Neural cell (in vitro differentiated cells): Measurements from ENCODE around the gene ALDH3B2. TPM values are rescaled to one million over a fixed set of nuclear protein-coding genes. Genes with fewer than 3 reads are reported as not detected.
A peak's percentile ranks its signal among the peaks of the same experiment; 100 is the strongest.
"Not testable (repeated sequence)": the region's sequence is repeated elsewhere in the genome, so short reads cannot be mapped to it uniquely, and the experiment has no call there.

Experiments
- H2AFZ ChIP-seq: fragments of 200-600, 300-800 bp; sonication (generic), shearing (Covaris generic); 2 replicates; pipeline ENCODE4 v1.6.0; 2014; ENCODE audit warnings: low read depth, mild to moderate bottlenecking, antibody characterized with exemption, low read length, moderate library complexity
- H3F3A ChIP-seq: fragments of 200-600 bp; shearing (Covaris generic); 2 replicates; pipeline ENCODE4 v1.6.1; 2016; ENCODE audit warnings: mild to moderate bottlenecking, moderate library complexity, mixed read lengths, antibody characterized with exemption, low read length; ENCODE audit not compliant: insufficient read depth, poor library complexity, severe bottlenecking
- H3K27ac ChIP-seq: fragments of 200-600, 300-800 bp; sonication (generic), shearing (Covaris generic); 2 replicates; pipeline ENCODE4 v1.5.1; 2014; ENCODE audit warnings: mild to moderate bottlenecking, low read length, moderate library complexity
- H3K27me3 ChIP-seq: fragments of 300-800, 200-600 bp; sonication (generic), shearing (Covaris generic); 2 replicates; pipeline ENCODE4 v1.6.0; 2014; ENCODE audit warnings: mild to moderate bottlenecking, low read depth, low read length, moderate library complexity; ENCODE audit not compliant: insufficient read depth
- H3K36me3 ChIP-seq: fragments of 300-800, 200-600 bp; sonication (generic), shearing (Covaris generic); 2 replicates; pipeline ENCODE4 v1.5.1; 2014; ENCODE audit warnings: mild to moderate bottlenecking, antibody characterized with exemption, low read length, moderate library complexity; ENCODE audit not compliant: insufficient read depth
- H3K4me2 ChIP-seq: fragments of 300-800, 200-600 bp; sonication (generic), shearing (Covaris generic); 2 replicates; pipeline ENCODE4 v1.6.0; 2014; ENCODE audit warnings: mild to moderate bottlenecking, low read length
- H3K4me3 ChIP-seq: fragments of 300-800, 200-600 bp; sonication (generic), shearing (Covaris generic); 2 replicates; pipeline ENCODE4 v1.5.1; 2014; ENCODE audit warnings: mild to moderate bottlenecking, low read length, moderate library complexity
- H3K79me2 ChIP-seq: fragments of 200-600 bp; shearing (Covaris generic); replicated peaks from 2 replicates; pipeline ENCODE4 v1.6.0; 2014; ENCODE audit warnings: mild to moderate bottlenecking, low read length, moderate library complexity; ENCODE audit not compliant: insufficient read depth
- H3K9ac ChIP-seq: fragments of 300-800, 200-600 bp; sonication (generic), shearing (Covaris generic); 2 replicates; pipeline ENCODE4 v1.6.1; 2016; ENCODE audit warnings: mild to moderate bottlenecking, low read length, mixed read lengths
- H3K9me2 ChIP-seq: fragments of 200-600 bp; shearing (Covaris generic); 2 replicates; pipeline ENCODE4 v1.6.1; 2016; ENCODE audit warnings: mild to moderate bottlenecking, low read length, mixed read lengths; ENCODE audit not compliant: insufficient read depth
- H3K9me3 ChIP-seq: fragments of 200-600, 300-800 bp; sonication (generic), shearing (Covaris generic); 2 replicates; pipeline ENCODE4 v1.6.1; 2016; ENCODE audit warnings: mild to moderate bottlenecking, mixed run types, low read length, moderate library complexity, mixed read lengths
- H4K20me1 ChIP-seq: fragments of 200-600 bp; shearing (Covaris generic); 2 replicates; pipeline ENCODE4 v1.6.1; 2016; ENCODE audit warnings: mild to moderate bottlenecking, mixed run types; ENCODE audit not compliant: insufficient read depth
- CTCF ChIP-seq: fragments of 450-650 bp; IDR thresholded peaks from 2 replicates; pipeline ENCODE4 v1.5.1; 2014; ENCODE audit warnings: antibody characterized with exemption, mild to moderate bottlenecking, moderate library complexity; ENCODE audit not compliant: poor library complexity, severe bottlenecking
- REST ChIP-seq: IDR thresholded peaks from 2 replicates; pipeline ENCODE4 v1.6.1; 2012; ENCODE audit warnings: borderline replicate concordance
- SMC3 ChIP-seq: fragments of 450-650 bp; conservative IDR thresholded peaks from 2 replicates; pipeline ENCODE4 v1.6.1; 2014; ENCODE audit warnings: antibody characterized with exemption, mild to moderate bottlenecking, moderate library complexity; ENCODE audit not compliant: poor library complexity
- polyA plus RNA-seq: library from polyadenylated mRNA; depleted of rRNA; stranded (reverse); fragments of >200 nt; gene quantifications from 2 replicates; pipeline ENCODE4 v1.2.3, GENCODE V29; 2014

ALDH3B2 gene
- polyA plus RNA-seq, 1 donor from 2014 or later: not detected

GRCh38 chr11:67620621-67621020, 53.8 kb downstream of the ALDH3B2 start:
- H3F3A ChIP-seq, H2AFZ ChIP-seq, H3K9me2 ChIP-seq, H3K9me3 ChIP-seq, H3K79me2 ChIP-seq, H3K27me3 ChIP-seq, H3K27ac ChIP-seq, H3K36me3 ChIP-seq, H3K4me2 ChIP-seq, H4K20me1 ChIP-seq: not testable (repeated sequence)
- H3K4me3 ChIP-seq: peak overlapping the region; percentile 66
- peak overlapping the region; percentile 3 for H3K9ac ChIP-seq

- peak overlapping the region; percentile 3 for H3K9ac ChIP-seq
- H3K36me3 ChIP-seq, H4K20me1 ChIP-seq, H3F3A ChIP-seq, H2AFZ ChIP-seq, H3K9me3 ChIP-seq, H3K9me2 ChIP-seq, H3K27ac ChIP-seq, H3K4me2 ChIP-seq, H3K27me3 ChIP-seq, H3K79me2 ChIP-seq: not testable (repeated sequence)
- peak overlapping the region; percentile 66 for H3K4me3 ChIP-seq
Observed at GRCh38 chr11:67619683-67620618, 54.5 kb downstream of the ALDH3B2 start.

GRCh38 chr11:67618901-67619659, 55.3 kb downstream of the ALDH3B2 start:
- not testable (repeated sequence) for H3K9ac ChIP-seq, H3K9me3 ChIP-seq, H3K9me2 ChIP-seq, H3K27ac ChIP-seq, H3K27me3 ChIP-seq, H3F3A ChIP-seq, H3K36me3 ChIP-seq, H3K4me3 ChIP-seq, H4K20me1 ChIP-seq, H3K79me2 ChIP-seq, H2AFZ ChIP-seq, H3K4me2 ChIP-seq

GRCh38 chr11:67617243-67617953, 57.0 kb downstream of the ALDH3B2 start:
- Histone ChIP-seq H3K27ac (no peak overlapping the region), H3K79me2 (no peaks in the 10 kb centered on the region), H3K27me3 (no peaks in the 10 kb centered on the region), H3K9me3 (no peaks in the 10 kb centered on the region), H3K9me2 (no peaks in the 10 kb centered on the region), H4K20me1 (no peaks in the 10 kb centered on the region), H3F3A (no peaks in the 10 kb centered on the region), H3K4me3 (no peak overlapping the region), H3K36me3 (no peaks in the 10 kb centered on the region), H3K9ac (no peak overlapping the region), H2AFZ (no peak overlapping the region), H3K4me2 (no peak overlapping the region)
- TF ChIP-seq CTCF (no peak), REST (no peak), SMC3 (no peak)
